NK-92 (cell line): Measurements from ENCODE around the gene RMP24.

Experiments
- DNase-seq: peaks from one replicate; lab custom pipeline; 2025; ENCODE audit not compliant: unreplicated experiment; lab: John Stamatoyannopoulos, UW

The RMP24 gene

DNA sequence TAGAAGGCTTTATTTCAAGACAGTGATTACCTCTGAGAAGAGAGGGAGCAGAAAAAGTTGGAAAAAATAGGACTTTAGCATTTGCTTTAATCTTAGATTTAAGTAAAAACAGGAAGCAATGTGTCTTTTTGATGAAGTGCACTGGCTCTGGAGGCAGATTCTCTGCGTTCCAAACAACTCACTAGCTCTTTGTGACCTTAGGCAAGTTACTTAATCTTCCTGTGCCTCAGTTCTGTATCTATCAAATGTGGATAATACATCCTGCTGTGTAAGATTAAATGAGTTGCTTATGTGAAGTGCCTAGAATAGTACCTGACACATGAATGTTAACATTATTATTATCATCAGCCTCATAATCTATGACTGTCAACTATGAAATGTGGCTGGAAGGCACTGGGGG lies 52.5 kb downstream of the RMP24 start:
- DNase-seq: no peak

- DNase-seq: no peak
Measured at GRCh38 chr18:36028859-36029258, 56.4 kb downstream of the RMP24 start.
